GM03348 (cell line): ENCODE results near the gene CENPO.
A peak's percentile ranks its signal among the peaks of the same experiment; 100 is the strongest.

Experiments
- DNase-seq: peaks from one replicate; pipeline ENCODE4 v3.0.0; 2012; ENCODE audit warnings: low spot score

The CENPO gene

GRCh38 chr2:24839729-24840128, 46.5 kb downstream of the CENPO start:
- no peak for DNase-seq

GRCh38 chr2:24840164-24840869, 47.1 kb downstream of the CENPO start:
- DNase-seq, result no peak

GRCh38 chr2:24840962-24841945, 48.0 kb downstream of the CENPO start:
- DNase-seq, result no peak

GRCh38 chr2:24842081-24843050, 49.1 kb downstream of the CENPO start:
- DNase-seq, result no peak

GRCh38 chr2:24843330-24843860, 50.2 kb downstream of the CENPO start:
- no peak for DNase-seq

GRCh38 chr2:24844023-24844685, 50.9 kb downstream of the CENPO start:
- no peak for DNase-seq

- DNase-seq, result no peak
Measured at GRCh38 chr2:24845691-24846090, 52.5 kb downstream of the CENPO start.

- no peak for DNase-seq
Measured at GRCh38 chr2:24850944-24851343, 57.7 kb downstream of the CENPO start.

GRCh38 chr2:24852026-24852425, 58.8 kb downstream of the CENPO start:
- DNase-seq, result no peak

- DNase-seq, result no peak
Measured at GRCh38 chr2:24852431-24853020, 59.3 kb downstream of the CENPO start.

GRCh38 chr2:24853046-24853445, 59.8 kb downstream of the CENPO start:
- DNase-seq, result no peak

- DNase-seq, result no peak
Measured at GRCh38 chr2:24853996-24854395, 60.8 kb downstream of the CENPO start.

GRCh38 chr2:24855022-24855622, 61.9 kb downstream of the CENPO start:
- DNase-seq, result no peak

- DNase-seq, result peak; percentile 71
Measured at GRCh38 chr2:24855726-24856125, 62.5 kb downstream of the CENPO start.

GRCh38 chr2:24856791-24857211, 63.6 kb downstream of the CENPO start:
- DNase-seq, result peak; percentile 37

- no peak for DNase-seq
Measured at GRCh38 chr2:24857746-24858145, 64.5 kb downstream of the CENPO start.

- no peak for DNase-seq
Measured at GRCh38 chr2:24858996-24859395, 65.8 kb downstream of the CENPO start.

- DNase-seq, result no peak
Measured at GRCh38 chr2:24859968-24860600, 66.9 kb downstream of the CENPO start.

GRCh38 chr2:24860631-24861030, 67.4 kb downstream of the CENPO start:
- no peak for DNase-seq

- DNase-seq, result no peak
Measured at GRCh38 chr2:24861500-24861899, 68.3 kb downstream of the CENPO start.
